ENCODE results near the gene BMP2K. TPM values are rescaled to one million over a fixed set of nuclear protein-coding genes. Genes with fewer than 3 reads are reported as not detected.
"Not testable (repeated sequence)": the region's sequence is repeated elsewhere in the genome, so short reads cannot be mapped to it uniquely, and the experiment has no call there.

Gene BMP2K
- total and polyA plus RNA-seq, 2 donors (not counting 1 experiment from before 2014, with no cell fraction given), result 54.8 to 126 TPM

GRCh38 chr4:78904143-78904542 lies 128.0 kb downstream of the BMP2K start:
- DNase-seq (ENCODE audit: low read depth in 2 of 2), result no peak
- Histone ChIP-seq H3K36me3 (ENCODE audit: control insufficient read depth, insufficient read depth, low read length) (no peaks in the 10 kb centered on the region), H4K20me1 (ENCODE audit: control insufficient read depth, extremely low read depth, insufficient read depth, low read length) (no peaks in the 10 kb centered on the region), H3K9me3 (ENCODE audit: control insufficient read depth, insufficient read depth, low read depth, low read length) (no peaks in the 10 kb centered on the region), H3K9ac (ENCODE audit: insufficient read depth, low read length) (no peak overlapping the region), H3K4me1 (ENCODE audit: control insufficient read depth, extremely low read depth, insufficient read depth, low read length) (no peaks in the 10 kb centered on the region), H3K4me2 (ENCODE audit: extremely low read depth, insufficient read depth, low read length) (no peak overlapping the region), H3K79me2 (ENCODE audit: control insufficient read depth, insufficient read depth, low read length) (no peaks in the 10 kb centered on the region), H3K4me3 (replicated peaks in 1 of 4; ENCODE audit: control extremely low read depth in 1 of 4, insufficient read depth in 1 of 4, low read depth in 3 of 4, low read length in 4 of 4) (no peak overlapping the region), H3K27me3 (ENCODE audit: control insufficient read depth, insufficient read depth, low read length) (no peaks in the 10 kb centered on the region), H2AFZ (ENCODE audit: low read length) (no peak overlapping the region), H3K27ac (ENCODE audit: insufficient read depth, low read length) (no peak overlapping the region)
- TF ChIP-seq EZH2 (IDR thresholded peaks at IDR 0.05; ENCODE audit: low read length, missing control alignments) (no peak), CTCF (conservative IDR thresholded peaks at IDR 0.05 in 1 of 2, IDR thresholded peaks at IDR 0.05 in 1 of 2; ENCODE audit: low read depth in 1 of 2, low read length in 2 of 2) (no peak)

- Histone ChIP-seq H3K27me3 (ENCODE audit: control insufficient read depth, insufficient read depth, low read length) (no peaks in the 10 kb centered on the region), H2AFZ (ENCODE audit: low read length) (no peak overlapping the region), H3K79me2 (ENCODE audit: control insufficient read depth, insufficient read depth, low read length) (no peaks in the 10 kb centered on the region), H3K4me2 (ENCODE audit: extremely low read depth, insufficient read depth, low read length) (no peak overlapping the region), H3K36me3 (ENCODE audit: control insufficient read depth, insufficient read depth, low read length) (no peaks in the 10 kb centered on the region), H3K9ac (ENCODE audit: insufficient read depth, low read length) (no peak overlapping the region), H3K4me3 (replicated peaks in 1 of 4; ENCODE audit: control extremely low read depth in 1 of 4, insufficient read depth in 1 of 4, low read depth in 3 of 4, low read length in 4 of 4) (no peak overlapping the region), H3K4me1 (ENCODE audit: control insufficient read depth, extremely low read depth, insufficient read depth, low read length) (no peaks in the 10 kb centered on the region), H4K20me1 (ENCODE audit: control insufficient read depth, extremely low read depth, insufficient read depth, low read length) (no peaks in the 10 kb centered on the region), H3K27ac (ENCODE audit: insufficient read depth, low read length) (no peak overlapping the region), H3K9me3 (ENCODE audit: control insufficient read depth, insufficient read depth, low read depth, low read length) (no peaks in the 10 kb centered on the region)
- TF ChIP-seq EZH2 (IDR thresholded peaks at IDR 0.05; ENCODE audit: low read length, missing control alignments) (no peak), CTCF (conservative IDR thresholded peaks at IDR 0.05 in 1 of 2, IDR thresholded peaks at IDR 0.05 in 1 of 2; ENCODE audit: low read depth in 1 of 2, low read length in 2 of 2) (no peak)
- DNase-seq (ENCODE audit: low read depth in 2 of 2), result no peak
These were observed 131.5 kb downstream of the BMP2K start for GRCh38 chr4:78907638-78908037.

- not testable (repeated sequence) for H3K27me3 ChIP-seq (ENCODE audit: control insufficient read depth, insufficient read depth, low read length); H3K4me1 ChIP-seq (ENCODE audit: control insufficient read depth, extremely low read depth, insufficient read depth, low read length); H2AFZ ChIP-seq (ENCODE audit: low read length); H3K79me2 ChIP-seq (ENCODE audit: control insufficient read depth, insufficient read depth, low read length); H3K9me3 ChIP-seq (ENCODE audit: control insufficient read depth, insufficient read depth, low read depth, low read length); H4K20me1 ChIP-seq (ENCODE audit: control insufficient read depth, extremely low read depth, insufficient read depth, low read length); H3K36me3 ChIP-seq (ENCODE audit: control insufficient read depth, insufficient read depth, low read length); H3K9ac ChIP-seq (ENCODE audit: insufficient read depth, low read length); H3K4me2 ChIP-seq (ENCODE audit: extremely low read depth, insufficient read depth, low read length); DNase-seq (ENCODE audit: low read depth in 2 of 2); H3K27ac ChIP-seq (ENCODE audit: insufficient read depth, low read length); H3K4me3 ChIP-seq (replicated peaks in 1 of 4; ENCODE audit: control extremely low read depth in 1 of 4, insufficient read depth in 1 of 4, low read depth in 3 of 4, low read length in 4 of 4)
These were observed 132.8 kb downstream of the BMP2K start for GRCh38 chr4:78908974-78909373.
